ENCODE data around the gene SELENON. TPM values are rescaled to one million over a fixed set of nuclear protein-coding genes. Genes with fewer than 3 reads are reported as not detected.
A peak's percentile ranks its signal among the peaks of the same experiment; 100 is the strongest.

The SELENON gene
- total RNA-seq, 1 donor from 2014 or later: 69.7 TPM

DNA sequence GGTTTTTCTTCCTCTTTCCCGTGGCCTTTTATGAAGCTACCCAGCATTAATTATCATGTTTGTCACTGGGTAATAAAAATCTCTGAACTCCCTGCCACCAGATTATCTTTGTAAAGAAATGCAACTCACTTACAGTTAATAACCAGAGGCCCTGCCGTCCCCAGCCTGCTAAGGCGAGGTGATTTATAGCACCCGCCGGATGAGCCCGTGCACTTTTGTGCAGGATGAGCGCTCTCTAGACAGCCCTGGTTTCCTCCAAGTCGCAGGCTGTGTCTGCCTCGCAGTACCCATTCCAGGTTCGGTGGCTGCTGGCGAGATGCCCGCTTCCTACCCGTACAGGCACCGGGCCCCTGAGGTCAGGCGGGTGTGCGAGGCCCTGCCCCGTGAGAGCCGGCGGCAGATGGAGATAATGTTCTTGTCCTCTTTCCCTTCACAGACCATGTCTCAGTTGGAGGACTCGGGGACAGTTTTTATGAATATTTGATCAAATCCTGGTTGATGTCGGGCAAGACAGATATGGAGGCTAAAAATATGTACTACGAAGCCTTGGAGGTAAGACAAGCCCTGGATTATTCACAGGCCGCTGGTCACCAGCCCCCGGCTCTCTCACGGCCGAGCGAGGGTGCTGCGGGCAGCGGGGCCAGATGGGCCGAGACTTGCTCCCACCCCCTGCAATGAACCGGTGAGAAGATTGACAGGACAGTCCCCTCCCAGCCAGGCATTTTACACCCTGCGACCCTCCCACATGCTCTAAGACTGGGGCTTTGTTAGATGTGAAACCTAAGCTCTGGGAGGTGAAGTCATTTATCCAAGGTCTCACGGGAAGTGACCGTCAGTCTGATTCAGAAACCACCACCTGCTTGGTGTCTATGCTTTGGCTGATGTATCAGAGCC lies 28.5 kb upstream of the SELENON start:
- peak; percentile 42 for DNase-seq (ENCODE audit: low spot score)

DNA sequence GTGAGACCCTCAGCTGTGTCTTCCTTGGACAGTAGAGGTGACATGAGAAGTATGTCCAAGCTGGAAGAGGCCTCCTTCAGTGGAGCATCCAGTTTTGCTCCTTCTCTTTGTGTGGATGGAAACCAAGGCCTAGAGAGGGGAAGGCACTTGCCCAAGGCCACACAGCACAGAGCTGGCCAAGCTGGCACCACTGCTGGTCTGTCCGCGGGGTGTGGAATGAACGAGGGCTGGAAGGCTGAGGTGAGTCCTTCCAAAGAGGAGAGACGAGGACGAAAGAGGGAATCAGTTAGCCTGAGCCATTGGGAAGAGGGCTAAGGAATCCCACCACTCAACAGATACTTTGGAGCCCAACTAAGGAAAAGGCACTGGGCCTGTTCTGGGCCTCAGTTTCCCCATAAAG lies 27.8 kb upstream of the SELENON start:
- DNase-seq (ENCODE audit: low spot score): no peak

DNA sequence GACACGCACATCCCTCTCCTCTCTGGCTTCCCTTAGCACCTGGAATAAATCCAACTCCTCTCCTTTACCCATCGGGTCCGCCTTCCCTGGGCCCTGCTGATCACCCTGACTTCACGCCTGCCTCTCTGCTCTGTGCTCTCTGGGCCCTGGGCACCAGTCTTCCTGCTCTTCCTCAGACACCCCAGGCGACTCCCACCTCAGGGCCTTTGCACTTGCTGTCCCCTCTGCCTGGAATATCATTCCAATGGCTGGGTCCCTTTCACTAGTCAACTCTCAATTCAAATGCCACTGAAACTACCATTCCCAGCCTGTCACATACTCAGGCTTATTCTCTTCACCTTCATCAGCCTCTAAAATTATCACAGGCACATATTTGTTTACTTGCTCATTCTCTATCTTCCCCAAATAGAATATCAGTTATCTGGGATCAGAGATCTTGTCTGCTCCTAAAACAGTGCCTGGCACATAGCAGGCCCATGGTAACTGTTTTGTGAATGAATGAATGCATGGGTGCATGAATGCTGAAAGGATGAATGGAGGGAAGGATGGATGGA lies 27.2 kb upstream of the SELENON start:
- DNase-seq (ENCODE audit: low spot score): no peak

DNA sequence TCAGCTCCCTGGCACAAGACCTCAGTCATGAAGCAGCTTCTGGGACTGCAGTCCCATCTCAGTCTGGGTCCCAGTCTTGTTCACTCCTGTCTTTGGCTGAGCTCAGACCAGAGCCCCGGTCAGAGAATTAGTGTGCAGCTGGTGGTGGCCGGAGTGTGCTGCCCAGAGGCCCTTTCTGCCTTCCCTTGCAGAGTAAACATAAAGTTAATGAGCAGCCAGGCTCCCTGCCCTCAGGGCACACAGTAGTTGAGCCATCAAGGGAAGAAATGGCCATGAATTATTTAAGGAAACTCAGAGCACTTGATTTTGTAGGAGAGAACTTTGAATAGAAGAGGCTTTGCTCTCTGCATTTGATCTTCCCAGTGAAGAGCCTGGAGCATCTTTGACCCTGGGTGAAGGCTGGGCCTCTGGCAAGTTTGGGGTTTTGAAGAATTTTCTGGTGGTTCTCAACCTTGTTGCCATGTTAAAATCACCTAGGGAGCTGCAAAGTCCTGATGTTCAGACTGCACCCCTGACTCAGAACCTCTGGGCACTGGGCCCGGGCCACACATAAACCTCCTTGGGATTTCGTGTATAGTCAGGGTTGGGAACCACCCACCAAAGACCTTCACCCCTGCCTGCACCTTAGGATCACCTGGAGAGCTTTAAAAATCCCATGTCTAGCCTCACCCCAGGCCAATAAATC lies 26.4 kb upstream of the SELENON start:
- peak; percentile 74 for DNase-seq (ENCODE audit: low spot score)

DNA sequence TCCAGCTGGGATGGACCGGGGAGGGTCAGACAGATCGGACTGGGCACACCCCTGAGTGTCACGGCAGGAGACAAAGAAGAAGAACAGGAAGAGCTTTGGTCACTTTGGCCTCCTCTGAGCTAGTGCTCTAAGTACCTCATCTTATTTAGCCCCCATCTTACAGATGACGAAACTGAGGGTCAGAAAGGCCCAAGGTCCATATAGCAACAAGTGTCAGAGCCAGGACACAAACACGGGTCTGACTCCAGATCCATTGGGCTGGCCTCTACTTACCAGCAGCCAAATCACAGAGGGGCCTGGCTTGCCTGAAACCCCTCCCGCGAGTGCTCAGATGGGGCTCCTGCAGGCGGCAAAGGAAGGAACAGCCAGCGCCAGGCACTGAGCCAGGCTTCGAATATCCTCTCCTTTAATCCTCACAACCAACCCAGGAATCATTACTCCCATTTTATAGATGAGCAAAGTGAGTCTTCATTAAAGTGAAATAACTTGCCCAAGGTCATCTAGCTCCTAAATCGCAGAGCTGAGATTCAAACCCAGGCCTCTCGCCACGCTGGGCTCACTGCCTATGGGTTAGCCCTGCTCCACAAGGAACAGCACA lies 25.7 kb upstream of the SELENON start:
- DNase-seq (ENCODE audit: low spot score): no peak

DNA sequence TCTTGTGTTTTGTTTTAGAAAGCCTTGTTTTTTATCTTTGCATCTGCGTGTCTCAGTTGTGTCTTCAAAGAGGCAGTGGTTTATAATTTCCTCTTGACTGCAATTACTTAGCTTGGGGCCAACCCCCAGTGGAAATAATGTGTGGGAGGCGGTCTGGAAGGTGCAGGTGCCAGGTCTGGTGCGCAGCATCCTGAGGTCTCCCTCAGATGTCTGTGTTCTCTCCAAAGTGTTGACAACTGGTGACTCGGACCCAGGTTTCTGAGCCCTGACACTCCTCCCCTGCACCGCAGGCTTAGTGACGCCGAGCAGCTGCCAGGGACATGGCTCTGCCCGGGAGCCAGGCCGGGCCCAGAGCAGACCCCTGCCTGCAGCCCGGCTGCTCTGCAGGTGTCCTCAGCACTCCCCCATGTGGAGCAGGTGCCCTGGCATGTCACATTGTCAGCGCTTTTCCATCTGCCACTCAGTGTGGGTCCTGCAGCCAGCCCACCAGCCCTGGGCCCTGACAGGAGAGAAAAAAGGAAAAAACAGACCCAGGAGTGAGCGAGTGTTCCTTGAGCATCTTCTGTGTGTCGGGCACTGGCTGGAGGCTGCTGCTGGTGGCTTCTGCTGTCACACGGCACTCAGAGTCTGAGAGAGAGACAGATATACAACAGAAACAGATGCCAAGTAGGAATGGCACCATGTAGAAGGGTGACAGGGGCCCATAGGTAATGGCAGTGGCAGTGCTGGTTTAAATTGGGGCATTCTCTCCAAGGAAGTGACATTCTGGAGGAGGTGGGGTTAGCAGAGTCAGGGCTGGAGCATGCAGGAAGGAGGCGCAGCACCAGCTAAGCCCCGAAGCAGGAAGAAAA lies 24.8 kb upstream of the SELENON start:
- no peak for DNase-seq (ENCODE audit: low spot score)

DNA sequence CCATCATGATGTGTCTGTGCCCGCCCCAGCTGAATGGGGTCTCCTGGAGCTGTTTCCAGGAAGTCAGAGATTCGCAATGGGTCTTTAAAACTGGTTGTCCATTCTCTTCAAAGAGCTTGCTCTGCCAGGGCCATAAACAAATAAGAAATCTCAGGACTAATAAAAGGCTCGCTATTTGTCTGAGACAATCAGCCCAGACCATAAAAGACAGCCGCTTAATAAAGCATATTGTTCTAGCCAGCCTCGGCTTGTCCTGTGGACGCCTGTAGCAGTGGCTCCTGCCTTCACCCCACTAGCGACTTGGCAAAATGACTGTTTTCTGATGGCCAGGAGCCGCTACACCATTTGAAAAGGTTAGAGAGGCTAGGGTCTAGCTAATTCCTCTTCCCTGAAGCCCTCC lies 20.6 kb upstream of the SELENON start:
- DNase-seq (ENCODE audit: low spot score): no peak

DNA sequence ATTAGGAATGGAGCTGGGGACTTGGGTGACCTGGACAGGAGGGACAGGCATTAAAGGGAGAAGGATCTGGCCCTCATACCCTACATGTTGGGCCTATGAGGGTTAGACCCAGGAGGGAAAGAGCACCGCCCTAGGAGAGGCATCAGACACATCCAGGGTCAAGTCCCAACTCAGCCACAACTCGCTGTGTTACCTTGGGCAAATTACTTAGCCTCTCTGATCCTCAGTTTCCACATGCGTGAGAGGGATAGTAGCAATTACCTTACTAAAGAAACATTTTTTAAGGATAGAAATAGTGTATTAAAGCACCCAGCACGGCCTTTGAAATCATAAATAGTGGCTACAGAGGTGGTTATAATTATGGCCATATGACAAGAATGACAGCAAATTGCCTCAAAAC lies 20.1 kb upstream of the SELENON start:
- DNase-seq (ENCODE audit: low spot score): no peak

DNA sequence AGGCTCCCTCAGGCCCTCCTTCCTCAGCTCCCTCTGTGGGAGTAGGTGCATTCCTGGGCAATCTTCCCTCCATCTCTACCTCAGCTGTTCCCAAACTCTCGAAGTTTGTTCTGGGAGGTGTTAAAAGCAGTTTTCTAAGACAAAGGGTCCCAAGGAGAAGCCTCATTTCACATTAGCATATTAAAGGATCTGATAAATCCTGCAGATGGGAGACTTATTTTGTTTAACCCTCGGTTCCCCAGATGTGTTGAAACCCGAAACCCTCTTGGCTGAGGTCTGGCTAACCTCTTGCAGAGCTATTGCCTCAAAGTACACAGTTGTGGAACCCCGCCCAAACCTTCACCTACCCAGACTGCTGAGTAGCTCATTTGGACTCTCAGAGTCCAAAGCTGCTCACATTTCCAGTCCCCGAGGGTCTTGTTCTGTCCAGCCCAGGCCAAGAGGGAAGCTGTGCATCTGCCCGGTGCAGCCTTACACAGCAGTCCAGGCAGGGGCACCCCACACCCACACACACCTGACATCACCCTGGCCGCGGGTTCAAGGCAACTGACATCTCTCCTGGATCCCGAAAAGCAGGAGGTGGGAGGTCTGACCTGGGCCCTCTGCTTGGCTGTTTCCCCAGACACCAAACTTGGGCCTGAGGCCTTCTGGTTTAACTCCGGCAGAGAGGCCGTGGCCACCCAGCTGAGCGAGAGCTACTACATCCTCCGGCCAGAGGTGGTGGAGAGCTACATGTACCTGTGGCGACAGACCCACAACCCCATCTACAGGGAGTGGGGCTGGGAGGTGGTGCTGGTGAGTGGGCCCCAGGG lies 19.5 kb upstream of the SELENON start:
- DNase-seq (ENCODE audit: low spot score): no peak

DNA sequence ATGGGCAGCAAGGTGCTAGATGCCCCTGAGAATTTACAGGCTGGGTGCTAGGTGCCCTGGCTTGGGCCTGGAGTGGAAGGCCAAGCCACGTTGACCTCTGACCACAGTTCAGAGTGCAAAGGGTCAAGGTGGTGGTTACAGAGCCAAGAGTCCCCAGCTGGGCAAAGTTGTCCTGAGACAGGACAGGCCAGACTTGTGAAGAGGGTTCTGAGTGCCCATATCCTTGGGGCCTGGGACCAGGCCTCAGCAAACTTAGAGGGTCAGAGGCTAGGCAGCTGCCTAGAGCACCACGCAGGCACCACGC lies 18.9 kb upstream of the SELENON start:
- no peak for DNase-seq (ENCODE audit: low spot score)

DNA sequence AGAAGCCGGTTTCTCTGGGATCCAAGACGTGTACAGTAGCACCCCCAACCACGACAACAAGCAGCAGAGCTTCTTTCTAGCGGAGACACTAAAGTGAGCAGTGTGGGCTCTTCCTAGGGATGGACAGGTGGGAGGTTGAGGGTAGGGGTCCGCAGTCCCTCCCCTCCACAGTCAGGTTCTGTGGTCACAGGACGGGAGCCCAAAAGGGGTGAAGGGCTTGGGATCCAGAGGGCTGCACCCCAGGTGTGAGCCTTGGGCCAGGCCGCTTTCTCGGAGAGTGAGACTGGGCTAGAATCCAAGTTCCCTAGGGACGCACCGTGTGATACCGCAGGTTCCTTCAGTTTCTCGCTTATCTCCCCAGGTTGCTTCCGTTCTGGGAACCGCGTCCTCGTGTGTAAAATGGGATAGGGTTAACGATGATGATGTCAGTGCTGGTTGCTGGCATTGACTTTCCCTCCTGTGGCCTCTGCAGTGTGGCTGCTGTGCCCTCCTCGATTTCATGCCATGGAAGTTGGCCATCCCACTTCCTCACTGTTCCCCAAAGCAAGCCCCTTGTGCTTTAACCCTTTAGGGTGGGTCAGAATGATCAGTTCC lies 17.3 kb upstream of the SELENON start:
- DNase-seq (ENCODE audit: low spot score): no peak

DNA sequence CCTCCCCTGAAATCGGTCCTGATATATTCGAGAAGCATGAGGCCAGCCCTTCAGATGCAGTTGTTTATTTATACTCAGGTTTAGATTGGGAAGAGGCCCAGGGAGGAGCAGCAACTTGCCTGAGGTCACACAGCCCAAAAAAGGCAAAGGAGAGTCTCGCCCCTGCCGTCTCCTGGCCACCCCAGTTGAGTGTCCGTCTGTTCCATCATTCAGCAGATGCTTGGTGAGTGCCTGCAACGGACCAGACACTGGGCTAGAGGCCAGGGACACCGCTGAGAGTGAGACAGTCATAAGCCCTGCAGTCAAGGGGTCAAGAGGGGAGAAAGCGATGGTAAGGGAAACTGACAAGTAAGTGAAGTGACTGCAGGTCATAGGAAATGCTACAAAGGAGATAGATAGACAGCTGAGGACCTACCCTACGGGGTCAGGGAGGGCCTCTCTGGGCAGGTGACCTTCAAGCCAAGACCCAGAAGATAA lies 15.4 kb upstream of the SELENON start:
- DNase-seq (ENCODE audit: low spot score): no peak

DNA sequence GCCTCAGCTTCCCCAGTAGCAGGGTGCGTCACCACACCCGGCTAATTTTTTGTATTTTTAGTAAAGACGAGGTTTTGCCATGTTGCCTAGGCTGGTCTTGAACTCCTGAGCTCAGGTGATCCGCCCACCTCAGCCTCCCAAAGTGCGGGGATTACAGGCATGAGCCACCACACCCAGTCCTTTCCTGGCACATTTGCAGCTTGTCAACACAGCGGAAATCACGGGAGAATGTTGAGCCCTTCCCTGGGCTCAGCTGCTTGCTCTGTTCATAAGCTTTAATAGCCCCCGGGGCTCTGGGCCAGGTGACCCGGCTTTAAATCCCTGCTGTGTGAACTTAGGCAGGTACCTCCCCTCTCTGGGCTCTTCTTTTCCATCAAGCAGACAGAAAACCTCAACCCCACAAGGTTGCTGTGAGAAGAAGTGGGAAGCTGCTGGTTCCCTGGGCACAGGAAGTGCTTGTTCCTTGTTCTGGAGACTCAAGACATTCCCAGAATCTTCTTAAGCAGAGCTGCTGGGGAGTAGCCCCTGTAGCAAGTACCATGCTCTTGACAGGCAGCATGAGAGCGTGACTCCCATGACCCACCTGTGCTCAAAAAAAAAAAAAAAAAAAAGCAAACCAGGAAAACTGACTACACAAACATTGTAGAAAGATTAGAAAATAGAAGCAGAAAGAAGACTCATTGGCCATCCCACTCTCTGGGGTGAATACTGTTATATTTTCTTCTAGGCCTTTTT lies 14.5 kb upstream of the SELENON start:
- DNase-seq (ENCODE audit: low spot score): no peak

DNA sequence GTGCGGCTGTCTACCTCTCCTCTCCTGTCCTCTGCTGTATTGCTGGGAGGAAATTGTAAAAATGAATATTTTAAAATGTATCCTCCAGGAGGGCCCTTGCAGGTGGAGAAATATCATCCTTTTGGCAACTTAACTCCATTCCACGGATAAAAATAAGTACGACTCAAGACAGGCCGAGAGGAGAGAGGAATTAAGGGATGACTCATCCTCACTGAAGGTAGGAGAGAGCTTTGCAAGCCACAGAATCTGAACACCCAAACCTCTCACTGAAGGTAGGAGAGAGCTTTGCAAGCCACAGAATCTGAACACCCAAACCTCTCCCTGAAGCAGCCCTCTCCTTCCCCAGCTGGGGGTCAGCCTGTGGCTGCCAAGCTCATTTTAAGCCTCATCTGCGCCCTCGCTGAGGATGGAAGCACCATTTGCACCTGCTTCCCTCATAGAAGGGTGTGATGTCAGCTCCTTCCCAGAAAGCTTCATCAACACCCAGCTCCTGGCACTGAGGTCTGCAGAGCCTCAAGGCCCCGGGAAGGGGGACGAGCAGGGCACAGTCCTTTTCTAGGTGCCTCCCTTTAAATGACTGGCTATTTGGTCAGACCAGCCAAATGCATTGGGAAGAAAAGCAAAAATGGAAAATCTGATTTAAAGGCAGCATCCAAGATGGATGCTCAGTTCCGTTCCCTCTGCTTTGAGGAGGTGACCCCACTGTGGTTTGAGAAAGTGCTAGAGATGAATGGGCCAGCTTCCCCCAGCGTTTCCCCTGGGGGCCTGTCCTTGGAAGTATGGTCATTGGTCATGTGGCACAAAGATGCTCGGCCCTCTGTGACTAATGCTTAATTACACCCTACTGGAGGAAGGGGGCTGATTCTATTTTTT lies 12.9 kb upstream of the SELENON start:
- DNase-seq (ENCODE audit: low spot score): no peak

DNA sequence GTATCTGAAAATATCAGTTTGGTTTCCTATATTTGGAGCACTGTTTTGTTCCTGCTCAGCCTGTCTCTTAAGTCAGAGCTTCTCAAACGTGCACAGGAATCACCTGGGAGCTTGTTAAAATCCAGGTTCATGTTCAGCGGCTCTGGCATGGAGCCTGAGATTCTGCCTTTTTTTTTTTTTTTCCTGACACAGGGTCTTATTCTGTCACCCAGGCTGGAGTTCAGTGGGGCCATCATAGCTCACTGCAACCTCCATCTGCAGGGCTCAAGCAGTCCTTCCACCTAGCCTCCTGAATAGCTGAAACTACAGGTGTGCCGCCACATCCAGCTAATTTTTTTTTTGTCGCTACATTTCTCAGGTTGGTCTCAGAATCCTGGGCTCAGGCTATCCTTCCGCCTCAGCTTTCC lies 12.2 kb upstream of the SELENON start:
- no peak for DNase-seq (ENCODE audit: low spot score)

DNA sequence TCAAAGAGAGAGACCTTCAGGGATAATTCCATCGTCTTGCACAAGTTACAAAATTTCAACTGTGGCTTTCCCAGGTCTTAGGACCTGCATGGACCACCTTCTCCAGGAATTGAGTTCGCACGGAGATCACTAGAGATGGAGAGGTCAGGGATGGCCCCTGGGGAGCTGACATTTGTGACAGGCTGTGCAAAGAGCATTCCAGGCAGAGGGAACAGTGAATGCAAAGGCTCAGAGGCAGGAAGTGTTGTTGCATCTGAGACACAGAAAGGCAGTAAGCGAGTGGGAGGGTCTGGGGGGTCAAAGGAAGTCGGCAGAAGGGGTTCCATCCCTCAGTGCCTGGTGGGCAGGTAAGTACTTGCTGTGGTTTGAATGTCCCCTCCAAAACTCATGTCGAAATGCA lies 9.5 kb upstream of the SELENON start:
- no peak for DNase-seq (ENCODE audit: low spot score)

DNA sequence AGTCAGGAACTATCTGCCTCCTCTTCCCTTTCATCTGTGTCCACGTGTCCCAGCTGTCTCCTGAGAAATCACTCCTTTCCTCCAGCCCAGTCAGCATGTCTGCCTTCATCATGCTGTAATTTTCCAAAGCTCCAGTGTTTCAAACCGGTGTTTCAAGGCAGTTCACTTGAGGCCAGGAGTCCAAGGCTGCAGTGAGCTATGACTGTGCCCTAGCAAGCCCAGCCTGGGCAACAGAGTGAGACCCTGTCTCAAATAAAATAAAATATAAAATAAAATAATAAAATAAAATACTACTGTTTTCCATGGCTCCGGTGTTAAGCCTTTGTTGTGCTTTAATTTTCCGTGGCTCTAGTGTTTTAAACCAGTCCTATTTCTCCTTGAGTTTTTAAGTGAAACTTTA lies 7.9 kb upstream of the SELENON start:
- DNase-seq (ENCODE audit: low spot score): no peak

DNA sequence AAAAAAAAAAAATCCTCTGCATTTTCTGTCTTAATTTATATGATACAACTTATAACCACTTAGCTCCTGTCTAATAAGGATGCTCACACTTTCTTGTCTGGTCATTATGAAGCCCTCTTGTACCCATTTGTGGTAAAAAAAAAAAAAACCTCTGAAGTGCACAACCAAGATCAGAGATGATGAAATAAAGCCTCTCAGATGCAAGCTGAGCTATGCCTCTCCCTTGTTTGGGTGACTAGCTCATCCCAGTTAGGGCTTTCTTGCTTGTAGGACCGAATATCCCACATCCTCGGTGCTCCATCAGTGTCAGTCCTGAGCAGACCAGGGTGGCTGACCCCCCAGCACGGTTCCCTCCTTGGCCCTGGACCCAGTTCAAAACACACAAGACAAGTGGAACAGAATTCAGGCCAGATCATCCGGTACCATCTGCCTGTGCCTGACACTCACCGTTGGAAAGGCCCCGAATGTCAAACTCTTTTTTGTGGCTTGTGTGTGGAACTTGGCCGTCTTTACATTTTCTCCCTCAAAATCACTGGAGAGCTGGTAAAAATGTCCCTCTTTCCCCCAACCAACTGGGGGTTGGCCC lies 6.3 kb upstream of the SELENON start:
- no peak for DNase-seq (ENCODE audit: low spot score)
